PC-9 (cell line): ENCODE measurements around the gene ATG4D. TPM values are rescaled to one million over a fixed set of nuclear protein-coding genes. Genes with fewer than 3 reads are reported as not detected.

Experiments
- BruUV-seq: library from RNA; stranded (reverse); fragments of 400-500 nt; replicated peaks from 2 replicates; lab custom pipeline; 2021; lab: Mats Ljungman, UMichigan
- CTCF ChIA-PET: fragments of 300-600 bp; sonication (Branson Sonifier 250); formaldehyde crosslinking; loops from one replicate; lab custom pipeline; 2022; ENCODE audit warnings: antibody characterized with exemption; lab: Charles Lee
- POLR2A ChIA-PET: fragments of 300-600 bp; sonication (Branson Sonifier 250); formaldehyde crosslinking; loops from one replicate; lab custom pipeline; 2022; ENCODE audit warnings: antibody characterized with exemption; ENCODE audit not compliant: unreplicated experiment; lab: Charles Lee
- DNase-seq, 2 experiments: peaks; one replicate each; pipeline versions ENCODE4 v3.0.0 to v3.0.0-alpha.2; 2015 to 2022; ENCODE audit warnings: mixed read lengths in 1 of 2
- H2AFZ ChIP-seq: fragments of 200-600 bp; sonication (generic); 2 replicates; pipeline ENCODE4 v1.8.1; 2017; ENCODE audit warnings: antibody characterized with exemption
- H3F3A ChIP-seq: fragments of 200-600 bp; sonication (generic); 2 replicates; pipeline ENCODE4 v1.8.1; 2017; ENCODE audit warnings: antibody characterized with exemption, mild to moderate bottlenecking, low read depth; ENCODE audit not compliant: insufficient read depth
- H3K27ac ChIP-seq: fragments of 200-600 bp; sonication (generic); 2 replicates; pipeline ENCODE4 v1.6.1; 2016; ENCODE audit warnings: mixed run types
- H3K27me3 ChIP-seq: fragments of 200-600 bp; sonication (generic); 2 replicates; pipeline ENCODE4 v1.6.1; 2016; ENCODE audit warnings: low read depth, mixed run types; ENCODE audit not compliant: insufficient read depth
- H3K36me3 ChIP-seq: fragments of 200-600 bp; sonication (generic); 2 replicates; pipeline ENCODE4 v1.6.1; 2016; ENCODE audit warnings: low read depth, mixed run types
- H3K4me1 ChIP-seq: fragments of 200-600 bp; sonication (generic); replicated peaks from 2 replicates; pipeline ENCODE4 v1.6.1; 2016; ENCODE audit warnings: mixed run types; ENCODE audit not compliant: insufficient read depth
- H3K4me2 ChIP-seq: fragments of 200-600 bp; sonication (generic); 2 replicates; pipeline ENCODE4 v1.6.1; 2017; ENCODE audit warnings: mixed run types
- H3K4me3 ChIP-seq: fragments of 200-600 bp; sonication (generic); 2 replicates; pipeline ENCODE4 v1.6.1; 2016; ENCODE audit warnings: mixed run types
- H3K79me2 ChIP-seq: fragments of 200-600 bp; sonication (generic); 2 replicates; pipeline ENCODE4 v1.6.1; 2017; ENCODE audit warnings: low read depth, mixed run types
- H3K9me2 ChIP-seq: fragments of 200-600 bp; sonication (generic); 2 replicates; pipeline ENCODE4 v1.8.1; 2017; ENCODE audit warnings: mild to moderate bottlenecking; ENCODE audit not compliant: insufficient read depth
- H3K9me3 ChIP-seq: fragments of 200-600 bp; sonication (generic); 2 replicates; pipeline ENCODE4 v1.8.1; 2016; ENCODE audit warnings: low read depth; ENCODE audit not compliant: insufficient read depth
- H4K20me1 ChIP-seq: fragments of 200-600 bp; sonication (generic); 2 replicates; pipeline ENCODE4 v1.8.1; 2017; ENCODE audit not compliant: insufficient read depth
- CTCF ChIP-seq: fragments of 200-600 bp; sonication (generic); conservative IDR thresholded peaks from 2 replicates; pipeline ENCODE4 v1.6.1; 2017; ENCODE audit warnings: mixed run types, antibody characterized with exemption, mild to moderate bottlenecking, moderate library complexity
- EZH2 ChIP-seq: fragments of 200-600 bp; sonication (generic); IDR thresholded peaks from 2 replicates; pipeline ENCODE4 v1.8.0; 2017; ENCODE audit warnings: antibody characterized with exemption, low read depth
- intact Hi-C: fragments of 100-400 bp; cut with micrococcal nuclease; formaldehyde crosslinking; loops from one replicate; pipeline ENCODE4 v1.10.0; 2022; ENCODE audit not compliant: unreplicated experiment
- total RNA-seq: library from RNA; stranded (reverse); gene quantifications from 2 replicates; pipeline ENCODE4 v1.2.3, GENCODE V29; 2021

ATG4D gene
- total RNA-seq, 1 experiment from 2014 or later, result 40.2 TPM

- CTCF ChIA-PET, result interaction anchor here (1.2 kb wide), 1 partner anchor 129 kb away, joined by 3 read pairs; no protein-coding TSS in a partner anchor
- H3K4me3 ChIP-seq, result no peak overlapping the region
- intact Hi-C loops, result no loop called here
- H3K9me3 ChIP-seq, result no peaks in the 10 kb centered on the region
- H3K27ac ChIP-seq, result no peak overlapping the region
- H3K79me2 ChIP-seq, result no peaks in the 10 kb centered on the region
- no peaks in the 10 kb centered on the region for H3K9me2 ChIP-seq
- DNase-seq, result peak in 1 of 2 experiments; percentile 69
- no peaks in the 10 kb centered on the region for H3K27me3 ChIP-seq
- peaks cover 13% of the 10 kb centered on the region; the same call in 1 of the 2 replicates for H3F3A ChIP-seq
- no peak overlapping the region for H2AFZ ChIP-seq
- POLR2A ChIA-PET, result no interaction called here
- no peaks in the 10 kb centered on the region for H3K4me1 ChIP-seq
- no TSS peak for BruUV-seq
- TF ChIP-seq CTCF (no peak), EZH2 (no peak)
- no peaks in the 10 kb centered on the region for H3K36me3 ChIP-seq
- H3K4me2 ChIP-seq, result no peak overlapping the region
- no peaks in the 10 kb centered on the region for H4K20me1 ChIP-seq
These were observed 9.9 kb upstream of the ATG4D start for GRCh38 chr19:10533646-10534386.

GRCh38 chr19:10535613-10536012 is 8.1 kb upstream of the ATG4D start:
- intact Hi-C loops, result no loop called here
- no peak overlapping the region for H2AFZ ChIP-seq
- H3K4me2 ChIP-seq, result no peak overlapping the region
- no peak for DNase-seq
- no peaks in the 10 kb centered on the region for H3K4me1 ChIP-seq
- H3K79me2 ChIP-seq, result no peaks in the 10 kb centered on the region
- no peaks in the 10 kb centered on the region for H3K36me3 ChIP-seq
- BruUV-seq, result no TSS peak
- H3K4me3 ChIP-seq, result no peak overlapping the region
- H3F3A ChIP-seq, result peaks cover 13% of the 10 kb centered on the region; the same call in 1 of the 2 replicates
- ChIA-PET CTCF (no interaction called here), POLR2A (no interaction called here)
- no peaks in the 10 kb centered on the region for H3K9me2 ChIP-seq
- no peaks in the 10 kb centered on the region for H4K20me1 ChIP-seq
- H3K27me3 ChIP-seq, result no peaks in the 10 kb centered on the region
- H3K27ac ChIP-seq, result no peak overlapping the region
- TF ChIP-seq CTCF (no peak), EZH2 (no peak)
- H3K9me3 ChIP-seq, result no peaks in the 10 kb centered on the region

GRCh38 chr19:10537668-10538067 is 6.0 kb upstream of the ATG4D start:
- H2AFZ ChIP-seq, result no peak overlapping the region
- POLR2A ChIA-PET, result interaction anchor here (0.6 to 0.7 kb wide), 3 partner anchors 28 to 542 kb away, joined by 3 to 5 read pairs (median 3); partner anchors contain the start of gene KRI1
- no peaks in the 10 kb centered on the region for H3K9me3 ChIP-seq
- no peak overlapping the region for H3K4me2 ChIP-seq
- no peaks in the 10 kb centered on the region for H3K36me3 ChIP-seq
- peaks cover 13% of the 10 kb centered on the region; the same call in 1 of the 2 replicates for H3F3A ChIP-seq
- H4K20me1 ChIP-seq, result no peaks in the 10 kb centered on the region
- DNase-seq, result no peak
- intact Hi-C loops, result no loop called here
- no TSS peak for BruUV-seq
- H3K4me1 ChIP-seq, result no peaks in the 10 kb centered on the region
- no peaks in the 10 kb centered on the region for H3K9me2 ChIP-seq
- TF ChIP-seq EZH2, result no peak
- TF ChIP-seq CTCF, result no peak
- no peak overlapping the region for H3K27ac ChIP-seq
- no peak overlapping the region for H3K4me3 ChIP-seq
- CTCF ChIA-PET, result interaction anchor here (0.6 kb wide), 1 partner anchor 302 kb away, joined by 3 read pairs; no protein-coding TSS in a partner anchor
- H3K27me3 ChIP-seq, result no peaks in the 10 kb centered on the region
- no peaks in the 10 kb centered on the region for H3K79me2 ChIP-seq
